H1 (cell line): ENCODE measurements around the gene CDC5L. TPM values are rescaled to one million over a fixed set of nuclear protein-coding genes. Genes with fewer than 3 reads are reported as not detected.

ENCODE experiments used
- ASH2L ChIP-seq: fragments of 200-600, 300-600 bp; sonication (generic); IDR thresholded peaks from one replicate; pipeline ENCODE4 v1.7.1; 2017; ENCODE audit warnings: low read length
- CBX8 ChIP-seq: fragments of 300-800, 300-1000 bp; sonication (generic); IDR thresholded peaks from 2 replicates; pipeline ENCODE4 v1.7.1; 2016; ENCODE audit warnings: low read depth, low read length, borderline replicate concordance
- CHD7 ChIP-seq: fragments of 300-600 bp; sonication (generic); IDR thresholded peaks from 2 replicates; pipeline ENCODE4 v1.7.1; 2012; ENCODE audit warnings: low read length, moderate library complexity, mild to moderate bottlenecking, inconsistent platforms; ENCODE audit not compliant: insufficient replicate concordance
- EZH2 ChIP-seq: fragments of 200-600 bp; sonication (generic); IDR thresholded peaks from 2 replicates; pipeline ENCODE4 v1.7.1; 2012; ENCODE audit warnings: low read depth, mild to moderate bottlenecking, moderate library complexity, low read length, inconsistent platforms; ENCODE audit not compliant: severe bottlenecking
- KDM4A ChIP-seq: IDR thresholded peaks from one replicate; pipeline ENCODE4 v1.7.1; 2012; ENCODE audit warnings: low read depth, mild to moderate bottlenecking, moderate library complexity, low read length, inconsistent platforms; ENCODE audit not compliant: severe bottlenecking
- MAFK ChIP-seq: IDR thresholded peaks from 2 replicates; pipeline ENCODE4 v1.6.1; 2012; ENCODE audit warnings: low read depth, mild to moderate bottlenecking, improper control_type of control experiment, low read length
- PHF8 ChIP-seq: fragments of 200-600 bp; sonication (generic); conservative IDR thresholded peaks from 2 replicates; pipeline ENCODE4 v1.7.1; 2012; ENCODE audit warnings: low read depth, mild to moderate bottlenecking, inconsistent platforms, low read length, moderate library complexity
- POLR2A ChIP-seq, 2 experiments: IDR thresholded peaks; 1 replicate in 1 of 2; 2 replicates in 1 of 2; pipeline ENCODE4 v1.6.1; 2011; ENCODE audit warnings: low read depth in 2 of 2, low read length in 2 of 2, mild to moderate bottlenecking in 2 of 2; ENCODE audit errors: control extremely low read depth in 1 of 2
- POLR2AphosphoS5 ChIP-seq: IDR thresholded peaks from 2 replicates; pipeline ENCODE4 v1.6.1; 2011; ENCODE audit warnings: low read depth, low read length
- SP1 ChIP-seq: IDR thresholded peaks from 2 replicates; pipeline ENCODE4 v1.6.1; 2011; ENCODE audit warnings: low read depth, low read length
- SRF ChIP-seq: IDR thresholded peaks from 2 replicates; pipeline ENCODE4 v1.6.1; 2011; ENCODE audit warnings: mild to moderate bottlenecking, low read depth, low read length, moderate library complexity
- YY1 ChIP-seq: IDR thresholded peaks from 2 replicates; pipeline ENCODE4 v1.6.1; 2011; ENCODE audit warnings: low read depth, mild to moderate bottlenecking, low read length
- polyA plus RNA-seq, 7 experiments: library from polyadenylated mRNA; depleted of rRNA in 3 of 7; stranded (reverse) in 5 of 7; unstranded in 2 of 7; fragments of >200 nt in 5 of 7; fragments of 200-250 nt in 2 of 7; gene quantifications; 1 replicate in 5 of 7; 2 replicates in 1 of 7; 4 replicates in 1 of 7; pipeline versions ENCODE4 v1.2.1 to v1.2.3, GENCODE V29; 2011 to 2013; ENCODE audit warnings: missing spikeins in 2 of 7, mixed read lengths in 2 of 7
- total RNA-seq: library from RNA; stranded (reverse); fragmentation: NEBNext Ultra II Directional; extraction: Animal tissue kit (Norgen Biotek cat#: 25700); gene quantifications from 2 replicates; pipeline ENCODE4 v1.2.1, GENCODE V29; 2021

The CDC5L gene
- total and polyA plus RNA-seq, 2 of the 8 experiments (the other 6 are each of a cell fraction or from before 2014, with no cell fraction given) = 8.4 to 32.8 TPM

GRCh38 chr6:44411141-44411540, 23.6 kb downstream of the CDC5L start (continued):
- TF ChIP-seq CHD7 (no peak), SRF (no peak), POLR2A (IDR thresholded peaks at IDR 0.05; ENCODE audit: control extremely low read depth in 1 of 2, low read depth in 2 of 2, low read length in 2 of 2) (no peak), KDM4A (no peak), EZH2 (no peak), CBX8 (no peak), MAFK (no peak), SP1 (no peak), YY1 (no peak), ASH2L (no peak), POLR2AphosphoS5 (no peak), PHF8 (no peak)
